Midbrain (tissue), 1 donor: ENCODE data around the gene CDH23.

Experiments used
- DNase-seq: peaks from one replicate; lab custom pipeline; 2025; lab: John Stamatoyannopoulos, UW

Gene CDH23

DNA sequence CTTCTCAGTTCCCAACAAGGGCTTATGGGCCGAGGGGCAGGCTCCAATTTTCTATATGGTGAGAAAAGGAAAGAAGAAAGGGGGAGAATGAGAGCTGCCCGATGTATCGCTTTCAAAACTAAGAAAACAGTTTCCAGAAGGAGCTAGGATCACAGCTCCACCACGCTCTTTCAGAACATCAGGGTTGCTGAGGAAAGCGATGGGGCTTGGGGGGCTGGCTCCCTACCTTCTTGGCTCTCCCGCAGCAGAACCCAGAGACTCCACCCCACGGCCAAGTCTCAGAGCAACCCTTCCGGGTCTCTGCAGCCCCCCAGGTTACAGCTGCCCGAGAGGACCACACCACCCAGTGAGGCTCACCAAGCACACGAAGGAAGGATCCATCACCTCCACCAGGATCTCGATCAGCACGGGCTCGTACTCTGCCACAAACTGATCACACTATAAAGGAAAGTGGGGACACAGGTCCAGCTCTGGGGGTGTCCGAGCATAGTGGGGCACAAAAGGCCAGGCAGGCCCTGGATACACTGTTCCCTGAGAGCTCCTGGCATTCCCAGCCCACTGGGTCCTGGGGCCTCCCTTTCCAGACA lies 422.0 kb downstream of the CDH23 start:
- no peak for DNase-seq

- DNase-seq: no peak
Observed at GRCh38 chr10:71819441-71819861, 422.7 kb downstream of the CDH23 start.

DNA sequence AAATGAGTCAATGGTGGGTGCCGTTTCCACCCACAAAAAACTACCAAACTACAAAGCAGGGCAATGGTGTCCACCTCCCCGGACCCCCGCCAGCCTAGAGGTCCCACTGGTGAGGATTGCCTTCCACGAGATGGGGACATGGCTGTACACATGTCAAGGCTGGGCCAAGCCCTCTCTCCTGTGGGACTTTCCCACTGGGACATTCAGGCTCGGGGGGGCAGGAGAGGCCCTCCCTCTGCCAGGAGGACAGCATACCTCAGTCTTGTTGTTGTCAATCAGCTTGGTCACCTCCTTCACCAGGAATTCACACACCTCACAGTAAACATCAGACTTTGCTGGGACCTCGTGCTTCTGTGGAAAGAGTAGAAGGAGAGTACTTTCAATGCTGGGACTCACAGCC lies 423.3 kb downstream of the CDH23 start:
- no peak for DNase-seq

- no peak for DNase-seq
Observed at GRCh38 chr10:71820966-71821365, 424.2 kb downstream of the CDH23 start.

DNA sequence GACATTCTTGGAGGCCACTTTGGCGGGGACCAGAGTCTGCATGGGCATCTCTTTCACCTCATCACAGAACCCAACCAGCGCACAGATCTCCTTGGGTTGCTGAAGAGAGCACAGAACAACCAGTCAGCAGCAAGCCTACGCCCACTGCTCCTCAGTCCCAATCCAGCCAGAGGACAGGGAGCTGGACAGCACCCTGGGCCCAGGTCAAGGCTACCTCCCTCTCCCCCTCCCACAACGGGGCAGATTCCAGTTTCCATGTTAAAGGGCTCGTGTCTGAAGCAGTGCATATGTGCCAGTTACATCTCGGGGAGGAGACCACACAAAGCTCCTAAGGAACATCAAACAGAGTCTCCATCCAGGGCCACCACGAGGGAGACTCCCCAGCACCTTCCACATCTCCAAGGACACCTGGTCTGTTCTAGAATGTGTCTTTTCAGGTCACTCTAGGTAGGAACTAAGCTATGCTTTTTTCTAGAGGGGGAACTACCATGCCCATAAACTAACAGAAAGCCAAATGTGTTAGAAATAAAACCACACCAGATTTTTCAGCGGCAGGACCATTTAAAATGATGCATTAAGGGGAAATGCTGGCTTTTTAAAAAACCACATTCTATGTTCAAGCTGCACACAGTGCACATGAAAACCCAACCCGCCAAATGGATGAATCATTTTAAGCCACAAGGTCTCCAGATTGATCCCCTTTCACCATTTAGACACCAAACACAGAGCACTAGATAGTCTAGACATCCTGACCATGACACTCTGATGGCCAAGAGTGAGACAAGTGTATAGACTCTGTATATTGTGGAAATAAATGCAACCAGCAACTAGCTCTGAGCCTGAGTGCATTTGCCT lies 425.4 kb downstream of the CDH23 start:
- DNase-seq: no peak

DNA sequence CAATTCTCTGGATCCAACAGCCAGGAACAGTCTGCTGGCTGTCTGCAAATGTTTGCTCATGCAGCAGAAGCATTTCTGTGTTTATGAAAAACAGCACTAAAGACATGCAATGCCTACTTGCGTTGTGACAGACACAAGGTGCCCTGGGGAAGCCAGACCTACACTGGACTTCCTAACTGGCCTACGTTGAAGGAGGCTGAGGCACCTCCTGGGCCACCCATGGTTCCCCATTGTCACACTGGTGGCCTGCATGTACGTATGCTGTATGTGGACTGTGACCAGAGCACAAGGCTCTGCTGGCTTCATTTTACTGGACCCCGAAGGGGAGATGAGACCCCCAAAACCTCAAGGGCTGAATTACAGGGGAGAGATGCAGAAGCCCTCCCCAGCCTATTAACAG lies 426.6 kb downstream of the CDH23 start:
- DNase-seq: no peak

GRCh38 chr10:71824333-71824732 lies 427.6 kb downstream of the CDH23 start:
- no peak for DNase-seq

GRCh38 chr10:71825217-71825616 lies 428.5 kb downstream of the CDH23 start:
- DNase-seq: no peak

- DNase-seq: no peak
Observed at GRCh38 chr10:71827852-71828251, 431.1 kb downstream of the CDH23 start.

DNA sequence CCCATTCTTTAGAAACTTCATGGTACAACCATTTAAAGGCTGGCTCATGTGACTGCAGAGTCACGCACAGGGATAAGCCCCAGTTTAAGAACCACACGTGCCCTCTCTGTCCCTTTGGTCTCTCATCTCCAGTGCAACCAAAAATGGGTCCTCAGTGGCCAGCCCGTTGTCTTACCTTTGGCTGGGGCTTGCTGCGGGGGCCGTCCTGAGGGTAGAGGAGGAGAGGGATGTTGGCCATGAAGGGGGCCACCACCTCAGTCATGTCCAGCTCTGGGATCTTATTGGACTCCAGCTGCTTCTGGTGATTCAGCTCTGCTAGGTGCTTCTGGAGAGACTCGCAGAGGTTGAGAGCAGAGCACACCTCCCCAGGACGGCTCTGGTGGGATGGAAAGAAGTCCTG lies 432.0 kb downstream of the CDH23 start:
- no peak for DNase-seq

DNA sequence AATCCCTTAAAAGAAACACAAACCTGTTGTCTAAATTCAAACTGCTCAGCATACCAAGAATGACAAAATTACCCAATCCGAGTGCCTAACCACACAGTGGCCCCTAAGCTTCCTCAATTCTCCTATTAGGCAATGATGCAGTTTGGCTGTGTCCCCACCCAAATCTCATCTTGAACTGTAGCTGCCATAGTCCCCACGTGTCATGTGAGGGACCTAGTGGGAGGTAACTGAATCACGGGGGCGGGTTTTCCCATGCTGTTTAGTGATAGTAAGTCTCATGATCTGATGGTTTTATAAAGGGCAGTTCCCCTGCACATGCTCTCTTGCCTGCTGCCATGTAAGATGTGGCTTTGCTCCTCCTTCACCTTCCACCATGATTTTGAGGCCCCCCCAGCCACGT lies 432.5 kb downstream of the CDH23 start:
- no peak for DNase-seq

GRCh38 chr10:71829896-71830295 lies 433.2 kb downstream of the CDH23 start:
- no peak for DNase-seq

- DNase-seq: no peak
Observed at GRCh38 chr10:71830726-71831125, 434.0 kb downstream of the CDH23 start.

GRCh38 chr10:71831646-71832552 lies 435.2 kb downstream of the CDH23 start:
- no peak for DNase-seq

- DNase-seq: no peak
Observed at GRCh38 chr10:71832967-71833366, 436.2 kb downstream of the CDH23 start.

DNA sequence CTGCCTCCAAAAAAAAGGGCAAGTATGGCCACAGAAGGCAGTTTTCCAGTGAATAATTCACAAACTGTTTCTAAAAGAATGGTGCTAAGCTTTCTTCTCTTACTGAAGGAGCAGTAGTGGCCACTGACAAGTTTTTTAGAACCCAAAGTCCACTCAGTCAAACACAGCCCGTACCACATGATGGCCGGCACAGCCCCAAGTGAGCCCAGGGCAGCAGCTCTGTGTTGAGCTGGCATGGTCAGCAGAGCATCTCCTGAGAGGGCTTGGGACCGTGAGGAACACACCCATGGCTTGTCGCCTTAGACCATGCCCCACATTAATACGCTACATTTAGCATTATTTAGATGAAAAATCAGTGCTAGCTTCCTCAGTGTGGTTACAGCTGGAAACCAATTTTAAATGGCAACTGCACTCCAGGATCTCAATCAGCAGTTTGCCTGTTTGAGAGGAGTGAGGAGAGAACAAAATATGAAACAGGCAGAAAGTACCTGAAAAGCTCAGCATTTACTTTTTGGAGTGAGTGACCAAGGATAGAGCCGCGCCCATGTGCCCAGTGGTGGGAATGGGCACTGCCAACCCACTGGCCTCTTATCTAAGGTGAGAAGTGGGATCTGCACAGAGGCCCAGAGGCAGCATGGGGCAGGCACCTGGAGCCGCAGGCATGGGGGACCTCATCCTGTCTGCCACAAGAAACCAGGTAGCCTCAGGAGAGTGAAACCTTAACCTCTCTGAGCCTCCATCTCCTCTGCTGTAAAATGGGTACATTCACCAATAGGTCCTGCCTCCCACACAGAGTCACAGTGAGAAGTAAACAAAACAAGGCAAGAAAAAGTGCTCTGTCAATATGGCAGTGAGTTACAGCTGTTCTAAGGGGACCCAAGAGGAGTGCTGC lies 437.0 kb downstream of the CDH23 start:
- DNase-seq: no peak

GRCh38 chr10:71834343-71834674 lies 437.6 kb downstream of the CDH23 start:
- DNase-seq: no peak

DNA sequence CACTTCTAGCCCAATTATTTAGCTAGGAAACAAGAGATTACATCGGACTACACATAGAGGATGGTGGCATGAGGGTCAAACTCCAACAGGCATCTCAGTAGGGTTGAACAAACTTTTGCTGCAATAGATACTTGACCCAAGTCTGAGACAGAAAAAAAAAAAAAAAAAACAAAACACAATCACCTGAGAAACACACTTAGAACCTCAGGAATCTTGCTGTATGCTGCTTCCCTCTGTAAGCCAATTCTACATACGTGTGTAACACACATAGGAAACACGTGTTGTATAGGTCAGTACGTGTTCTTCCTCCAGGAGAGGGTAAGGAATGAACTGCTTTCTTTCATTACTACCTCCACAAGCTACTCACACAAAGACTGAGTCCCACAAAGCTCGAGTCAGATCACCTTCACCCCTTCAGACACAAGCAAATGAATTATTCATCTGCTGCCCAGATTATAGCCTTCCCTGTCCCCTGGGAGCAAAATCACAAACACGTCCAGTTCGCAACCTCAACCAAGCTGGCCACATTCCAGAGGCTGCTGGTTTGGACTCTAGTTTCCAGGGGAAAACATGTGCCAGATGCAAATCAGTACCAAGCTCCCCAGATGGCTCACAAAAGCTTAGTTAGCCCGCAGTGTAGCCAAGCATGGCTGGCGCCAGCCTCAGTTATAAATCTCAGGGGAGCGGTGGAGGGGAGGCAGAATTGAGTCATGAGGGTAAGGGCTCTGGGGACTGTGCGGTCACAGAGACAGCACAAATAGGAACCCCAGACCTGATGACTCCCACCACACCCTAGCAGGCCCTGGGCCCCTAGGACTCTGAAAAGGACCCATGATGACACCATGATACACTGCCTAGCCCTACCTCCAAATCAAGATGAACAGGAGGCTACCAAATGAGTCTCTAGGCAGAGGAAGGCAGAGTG lies 439.2 kb downstream of the CDH23 start:
- DNase-seq: peak; percentile 90

GRCh38 chr10:71836596-71836974 lies 439.9 kb downstream of the CDH23 start:
- no peak for DNase-seq

GRCh38 chr10:71837098-71837827 lies 440.5 kb downstream of the CDH23 start:
- DNase-seq: no peak
